Memory B cell (primary cell): ENCODE data around the gene SIGLECL1.

Experiments used
- ATAC-seq: fragments of 150-1000 bp; cut with Tn5 transposase; 2 replicates; pipeline ENCODE4 v1.10.0; 2021; ENCODE audit warnings: low read depth, mild to moderate bottlenecking, moderate library complexity
- DNase-seq, 2 donors: peaks; one replicate each; pipeline ENCODE4 v3.0.0; 2022; ENCODE audit warnings: low spot score in 2 of 2
- H3K27ac Mint-ChIP-seq: one replicate; pipeline ENCODE4 v1.8.0; 2022; ENCODE audit warnings: mild to moderate bottlenecking, moderate library complexity, mixed read lengths
- H3K27me3 Mint-ChIP-seq: one replicate; pipeline ENCODE4 v1.8.0; 2022; ENCODE audit warnings: mixed read lengths
- H3K36me3 Mint-ChIP-seq: one replicate; pipeline ENCODE4 v1.8.0; 2022; ENCODE audit warnings: mild to moderate bottlenecking, mixed read lengths
- H3K4me1 Mint-ChIP-seq: one replicate; pipeline ENCODE4 v1.8.0; 2022; ENCODE audit warnings: mixed read lengths
- H3K4me3 Mint-ChIP-seq: one replicate; pipeline ENCODE4 v1.8.0; 2022; ENCODE audit warnings: mild to moderate bottlenecking, moderate library complexity, mixed read lengths
- H3K9me3 Mint-ChIP-seq: one replicate; pipeline ENCODE4 v1.8.0; 2022; ENCODE audit warnings: mixed read lengths

The SIGLECL1 gene

DNA sequence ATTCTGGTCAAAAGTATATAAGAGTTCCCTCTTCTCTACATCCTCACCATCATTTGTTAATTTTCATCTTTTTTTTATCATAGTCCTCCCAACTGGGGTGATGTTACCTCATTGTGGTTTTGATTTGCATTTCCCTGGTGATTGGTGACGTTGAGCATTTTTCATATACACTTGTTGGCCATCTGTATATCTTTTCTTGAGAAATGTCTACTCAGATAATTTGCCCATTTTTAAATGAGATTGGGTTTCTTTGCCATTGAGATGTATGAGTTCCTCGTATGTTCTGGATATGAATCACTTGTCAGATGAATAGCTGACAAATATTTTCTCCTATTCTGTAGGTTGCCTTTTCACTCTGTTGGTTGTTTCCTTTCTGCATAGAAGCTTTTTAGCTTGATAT lies 23.6 kb upstream of the SIGLECL1 start:
- peaks cover 6% of the 10 kb centered on the region for H3K9me3 Mint-ChIP-seq
- H3K36me3 Mint-ChIP-seq, result no peaks in the 10 kb centered on the region
- ATAC-seq (no peak), DNase-seq (no peak)
- no peaks in the 10 kb centered on the region for H3K4me1 Mint-ChIP-seq
- H3K27me3 Mint-ChIP-seq, result peaks cover 15% of the 10 kb centered on the region
- no peak overlapping the region for H3K27ac Mint-ChIP-seq
- no peak overlapping the region for H3K4me3 Mint-ChIP-seq

DNA sequence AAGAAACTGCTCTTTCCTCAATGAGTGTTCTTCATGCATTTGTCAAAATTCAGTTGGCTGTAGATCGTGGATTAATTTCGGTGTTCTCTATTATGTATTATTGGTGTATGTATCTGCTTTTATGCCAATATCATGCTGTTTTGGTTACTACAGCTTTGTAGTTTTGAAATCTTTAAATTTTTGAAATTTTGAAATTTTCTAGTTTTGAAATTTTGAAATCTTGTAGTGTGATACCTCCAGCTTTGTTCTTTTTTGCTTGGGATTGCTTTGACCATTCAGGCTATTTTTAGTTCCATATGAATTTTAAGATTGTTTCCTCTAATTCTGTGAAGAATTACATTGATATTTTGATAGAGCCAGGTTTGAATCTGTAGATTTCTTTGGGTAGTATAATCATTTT lies 22.9 kb upstream of the SIGLECL1 start:
- no peaks in the 10 kb centered on the region for H3K36me3 Mint-ChIP-seq
- ATAC-seq (no peak), DNase-seq (no peak)
- H3K9me3 Mint-ChIP-seq, result peaks cover 10% of the 10 kb centered on the region
- no peaks in the 10 kb centered on the region for H3K4me1 Mint-ChIP-seq
- peaks cover 15% of the 10 kb centered on the region for H3K27me3 Mint-ChIP-seq
- H3K4me3 Mint-ChIP-seq, result no peak overlapping the region
- H3K27ac Mint-ChIP-seq, result no peak overlapping the region

DNA sequence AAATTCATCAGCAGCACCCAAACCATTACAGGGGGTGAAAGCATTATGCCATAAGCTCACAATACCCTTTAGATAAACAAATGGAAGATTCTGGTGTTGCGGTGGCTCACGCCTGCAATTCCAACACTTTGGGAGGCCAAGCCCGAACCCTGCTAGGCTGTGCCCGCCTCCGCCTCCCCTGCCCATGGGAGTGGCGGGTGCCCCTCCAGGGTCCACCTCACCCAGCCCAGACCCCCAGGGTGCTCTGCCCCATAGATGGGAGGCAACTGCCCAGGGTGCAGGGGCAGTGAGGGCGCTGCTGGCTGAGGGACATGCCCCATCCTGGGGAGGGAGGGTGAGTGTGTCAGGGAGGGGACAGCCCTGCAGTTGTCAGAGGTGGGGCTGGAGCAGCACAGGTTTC lies 10.0 kb upstream of the SIGLECL1 start:
- H3K4me3 Mint-ChIP-seq, result no peak overlapping the region
- no peak for DNase-seq
- H3K4me1 Mint-ChIP-seq, result peaks cover 3% of the 10 kb centered on the region
- no peak overlapping the region for H3K27ac Mint-ChIP-seq
- H3K36me3 Mint-ChIP-seq, result peaks cover 4% of the 10 kb centered on the region
- H3K9me3 Mint-ChIP-seq, result peaks cover 14% of the 10 kb centered on the region
- no peak for ATAC-seq
- H3K27me3 Mint-ChIP-seq, result peaks cover 20% of the 10 kb centered on the region

DNA sequence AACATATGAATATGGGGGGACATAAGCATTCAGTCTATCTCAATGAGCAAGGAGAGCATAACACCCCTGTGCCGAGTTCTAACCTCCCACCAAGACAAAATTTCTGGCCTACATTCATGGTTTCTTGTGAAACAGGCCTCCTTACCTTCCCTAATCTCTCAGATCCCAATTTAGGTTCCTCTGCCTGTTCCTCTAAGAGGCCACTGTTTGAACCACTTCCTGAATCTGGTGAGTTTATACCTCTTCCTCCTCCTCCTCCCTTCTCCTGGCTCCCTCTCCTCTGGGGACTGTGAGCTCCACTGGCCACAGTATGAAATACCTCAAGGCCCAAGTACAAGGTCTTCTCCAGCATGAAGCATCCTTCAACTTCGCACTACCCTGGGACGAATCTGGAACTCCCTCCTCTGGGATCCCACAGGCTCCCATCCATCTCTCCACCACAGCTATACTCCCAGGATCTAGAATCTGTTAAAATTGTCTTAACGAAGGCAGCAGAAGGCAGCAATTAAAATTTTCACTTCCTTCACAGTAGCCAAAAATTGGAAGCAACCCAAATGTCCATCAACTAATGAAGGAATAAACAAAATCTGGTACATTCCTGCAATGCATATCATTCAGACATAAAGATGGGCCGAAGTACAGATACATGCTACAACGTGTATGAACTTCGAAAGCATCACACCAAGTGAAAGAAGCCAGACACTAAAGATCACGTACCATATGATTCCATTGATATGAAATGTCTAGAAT lies 7.8 kb upstream of the SIGLECL1 start:
- peaks cover 20% of the 10 kb centered on the region for H3K27me3 Mint-ChIP-seq
- peaks cover 4% of the 10 kb centered on the region for H3K36me3 Mint-ChIP-seq
- no peak overlapping the region for H3K4me3 Mint-ChIP-seq
- H3K9me3 Mint-ChIP-seq, result peaks cover 14% of the 10 kb centered on the region
- ATAC-seq (no peak), DNase-seq (no peak)
- H3K27ac Mint-ChIP-seq, result no peak overlapping the region
- H3K4me1 Mint-ChIP-seq, result peaks cover 3% of the 10 kb centered on the region

DNA sequence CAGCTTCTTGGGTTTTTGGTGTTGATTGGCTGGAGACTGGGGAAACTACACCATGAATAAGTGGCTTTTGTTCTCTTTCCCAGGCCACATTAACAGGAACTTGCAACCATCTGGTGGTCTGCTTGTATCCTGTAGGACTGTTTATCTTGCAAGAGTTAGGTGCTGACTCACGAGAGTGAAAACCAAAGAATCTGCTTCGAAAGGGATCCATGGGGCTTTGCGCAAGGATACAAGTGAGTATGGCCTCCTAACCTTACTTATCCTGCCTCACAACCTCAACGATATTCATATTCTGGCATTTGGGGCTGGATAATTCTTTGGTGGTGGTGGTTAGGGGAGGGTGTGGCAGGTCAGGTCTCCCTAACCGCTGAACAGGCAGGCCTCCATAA lies 4.7 kb upstream of the SIGLECL1 start:
- DNase-seq (no peak), ATAC-seq (no peak)
- H3K36me3 Mint-ChIP-seq, result peaks cover 4% of the 10 kb centered on the region
- no peak overlapping the region for H3K4me3 Mint-ChIP-seq
- H3K9me3 Mint-ChIP-seq, result peaks cover 15% of the 10 kb centered on the region
- H3K27me3 Mint-ChIP-seq, result peaks cover 20% of the 10 kb centered on the region
- no peak overlapping the region for H3K27ac Mint-ChIP-seq
- H3K4me1 Mint-ChIP-seq, result peaks cover 3% of the 10 kb centered on the region

DNA sequence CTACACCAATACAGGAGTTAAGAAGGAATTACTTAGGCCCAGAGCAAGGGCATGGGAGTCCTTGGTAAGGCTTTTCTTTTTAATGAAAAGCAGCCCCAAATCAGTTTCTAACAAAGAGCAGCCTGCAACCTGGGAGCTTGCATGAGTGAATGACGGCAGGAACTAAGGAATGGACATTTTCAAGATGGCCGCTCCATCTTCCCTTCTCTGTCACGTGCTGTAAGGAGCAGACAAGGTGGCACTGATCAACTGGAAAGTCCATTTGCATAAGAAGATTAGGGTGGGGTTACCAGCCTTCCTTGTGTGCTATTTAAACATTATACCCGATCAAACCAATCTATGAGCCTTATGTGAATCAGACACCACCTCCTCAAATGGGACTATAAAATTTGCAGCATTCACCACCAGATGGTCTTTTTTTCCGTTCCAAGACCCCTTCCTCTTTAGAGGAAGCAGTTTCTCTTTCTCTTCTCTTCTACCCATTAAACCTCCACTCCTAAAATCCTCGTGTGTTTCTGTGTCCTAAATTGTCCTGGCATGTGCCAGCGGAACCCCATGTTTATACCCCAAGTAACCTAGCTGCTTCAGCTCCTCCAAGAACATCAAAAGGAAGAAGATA lies 2.8 kb upstream of the SIGLECL1 start:
- H3K36me3 Mint-ChIP-seq, result peaks cover 2% of the 10 kb centered on the region
- peaks cover 25% of the 10 kb centered on the region for H3K27me3 Mint-ChIP-seq
- no peak for DNase-seq
- peaks cover 14% of the 10 kb centered on the region for H3K9me3 Mint-ChIP-seq
- H3K27ac Mint-ChIP-seq, result no peak overlapping the region
- peaks cover 3% of the 10 kb centered on the region for H3K4me1 Mint-ChIP-seq
- no peak overlapping the region for H3K4me3 Mint-ChIP-seq
- no peak for ATAC-seq

DNA sequence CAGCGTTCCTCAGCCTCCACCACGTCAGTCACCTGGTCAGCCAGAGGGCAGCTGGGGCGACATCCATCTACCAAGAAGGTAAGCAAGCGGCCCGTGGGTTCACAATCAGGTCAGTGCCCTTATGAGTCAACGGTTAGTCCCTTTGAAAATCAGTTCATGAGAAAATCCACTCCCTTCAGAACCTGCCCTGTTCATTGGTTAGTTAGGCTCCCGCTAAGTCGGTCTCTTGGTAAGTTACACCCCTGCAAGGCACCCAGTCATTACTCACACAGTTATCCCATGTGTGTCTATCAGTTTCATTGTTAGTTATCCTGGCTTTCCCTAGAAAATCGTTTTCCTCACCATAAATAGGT lies 564 bp downstream of the SIGLECL1 start:
- Mint-ChIP-seq H3K27ac (no peak overlapping the region), H3K4me1 (no peaks in the 10 kb centered on the region), H3K9me3 (peaks cover 6% of the 10 kb centered on the region), H3K4me3 (no peak overlapping the region), H3K36me3 (no peaks in the 10 kb centered on the region), H3K27me3 (peaks cover 13% of the 10 kb centered on the region)
- DNase-seq (no peak), ATAC-seq (no peak)

DNA sequence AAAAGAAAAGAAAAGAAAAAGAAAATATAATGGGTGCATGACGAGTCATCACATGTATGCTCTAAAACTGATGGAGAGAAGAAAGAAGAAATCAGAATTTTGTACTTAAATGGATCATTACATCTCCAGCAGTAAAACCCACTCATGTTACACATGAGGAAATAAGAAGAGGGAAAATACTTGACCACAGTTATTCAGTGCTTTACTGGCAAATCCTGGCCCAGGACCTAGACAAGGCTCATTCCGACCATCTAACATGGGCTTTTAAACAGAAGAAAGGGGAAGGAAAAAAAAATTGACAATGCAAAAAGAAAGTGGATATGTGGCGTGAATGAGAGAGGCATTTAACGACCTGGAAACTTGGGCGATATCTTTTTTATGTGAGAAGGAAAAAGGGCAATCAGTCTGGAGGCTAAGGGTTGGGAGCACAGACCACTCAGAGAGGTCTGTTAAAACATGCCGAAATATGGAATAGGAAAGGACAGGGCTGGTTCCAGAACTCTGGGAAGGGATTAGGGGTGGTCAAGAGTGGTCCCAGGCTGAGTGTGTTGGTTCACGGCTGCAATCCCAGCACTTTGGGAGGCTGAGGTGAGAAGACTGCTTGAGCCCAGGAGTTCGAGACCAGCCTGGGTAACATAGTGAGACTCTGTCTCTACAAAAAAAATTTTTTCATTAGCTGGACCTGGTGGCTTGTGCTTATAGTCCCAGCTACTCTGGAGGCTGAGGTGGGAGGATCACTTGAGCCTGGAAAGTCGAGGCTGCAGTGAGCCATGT lies 1.6 kb downstream of the SIGLECL1 start:
- no peak for ATAC-seq
- Mint-ChIP-seq H3K4me1 (no peaks in the 10 kb centered on the region), H3K27ac (no peak overlapping the region), H3K27me3 (peaks cover 16% of the 10 kb centered on the region), H3K36me3 (no peaks in the 10 kb centered on the region), H3K9me3 (peaks cover 6% of the 10 kb centered on the region), H3K4me3 (no peak overlapping the region)
- DNase-seq, result no peak

DNA sequence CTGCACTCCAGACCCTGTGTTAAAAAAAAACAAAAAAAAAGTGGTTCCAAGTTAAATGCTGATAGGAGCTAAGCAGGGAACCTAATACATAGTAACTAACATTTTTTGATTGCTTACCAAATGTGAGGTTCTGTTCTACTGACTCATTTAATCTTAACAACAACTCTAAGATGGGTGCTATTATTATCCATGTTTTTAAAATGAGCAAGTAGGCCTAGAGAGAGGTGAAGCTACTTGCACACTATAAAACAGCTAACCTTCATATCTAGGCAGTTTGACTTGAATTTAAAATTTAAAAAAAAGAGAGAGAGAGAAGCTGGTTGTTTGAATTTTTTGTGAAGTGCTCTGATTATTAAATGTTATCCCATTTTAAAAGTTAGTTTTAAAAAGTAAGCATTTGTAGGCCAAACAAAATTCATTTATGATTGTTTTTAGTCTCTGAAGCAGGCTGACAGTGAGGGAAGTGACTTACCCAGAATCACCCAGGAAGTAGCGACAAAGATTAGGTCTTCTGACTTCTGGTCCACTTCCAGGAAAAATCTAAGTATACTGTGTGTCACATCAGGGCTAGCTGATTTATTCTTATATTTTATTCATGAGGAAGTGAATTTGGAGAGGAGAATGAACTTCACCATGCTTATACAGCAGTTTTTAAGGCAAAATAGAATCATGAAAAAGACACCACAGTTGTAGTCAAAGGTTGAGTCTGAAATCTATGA lies 2.4 kb downstream of the SIGLECL1 start:
- Mint-ChIP-seq H3K9me3 (peaks cover 6% of the 10 kb centered on the region), H3K36me3 (no peaks in the 10 kb centered on the region), H3K27ac (no peak overlapping the region), H3K4me1 (no peaks in the 10 kb centered on the region), H3K27me3 (peaks cover 16% of the 10 kb centered on the region), H3K4me3 (no peak overlapping the region)
- no peak for DNase-seq
- no peak for ATAC-seq

DNA sequence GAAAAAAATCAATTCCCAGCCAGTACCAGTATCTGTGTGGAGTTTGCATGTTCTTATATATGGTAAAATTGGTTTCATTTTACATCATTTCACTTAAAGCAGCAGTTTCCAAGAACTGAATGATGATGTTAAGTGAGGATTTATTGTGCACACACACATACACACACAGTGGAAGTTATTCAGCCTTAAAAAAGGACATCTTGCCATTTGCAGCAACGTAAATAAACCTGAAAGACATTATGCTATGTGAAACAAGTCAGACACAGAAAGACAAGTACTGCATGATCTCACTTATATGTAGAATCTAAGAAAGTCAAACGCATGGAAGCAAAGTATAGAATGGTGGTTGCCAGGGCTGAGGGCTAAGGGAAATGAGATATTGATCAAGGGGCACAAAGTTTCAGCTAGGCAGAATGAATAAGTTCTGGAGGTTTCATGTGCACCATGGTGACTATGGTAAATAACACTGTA lies 5.3 kb downstream of the SIGLECL1 start:
- no peak for DNase-seq

DNA sequence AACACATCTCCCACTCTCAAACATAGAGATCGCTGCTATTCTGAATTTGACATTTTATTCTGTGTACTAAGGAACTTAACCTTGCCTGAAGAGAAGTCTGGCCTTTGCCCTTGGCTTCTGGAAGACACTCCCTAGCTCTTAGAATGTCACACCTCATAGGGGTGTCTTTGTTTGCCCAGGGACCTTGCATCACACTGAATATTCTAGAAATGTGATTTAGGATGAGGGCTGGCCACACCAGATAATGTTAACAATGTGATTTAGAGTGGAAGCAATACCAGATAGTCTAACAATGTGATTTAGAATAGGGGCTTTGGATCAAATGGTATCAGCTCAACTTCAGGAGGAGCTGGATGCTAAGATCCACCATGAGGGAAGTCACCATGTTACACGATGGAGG lies 6.6 kb downstream of the SIGLECL1 start:
- ATAC-seq (no peak), DNase-seq (no peak)
- no peak overlapping the region for H3K4me3 Mint-ChIP-seq
- peaks cover 4% of the 10 kb centered on the region for H3K4me1 Mint-ChIP-seq
- H3K27me3 Mint-ChIP-seq, result peaks cover 6% of the 10 kb centered on the region
- H3K36me3 Mint-ChIP-seq, result no peaks in the 10 kb centered on the region
- peaks cover 1% of the 10 kb centered on the region for H3K9me3 Mint-ChIP-seq
- H3K27ac Mint-ChIP-seq, result no peak overlapping the region

More for the DNA sequence above, 5.3 kb downstream of the SIGLECL1 start:
- peaks cover 4% of the 10 kb centered on the region for H3K9me3 Mint-ChIP-seq
- H3K27me3 Mint-ChIP-seq, result peaks cover 11% of the 10 kb centered on the region
- H3K4me3 Mint-ChIP-seq, result no peak overlapping the region
- peaks cover 4% of the 10 kb centered on the region for H3K4me1 Mint-ChIP-seq
- ATAC-seq, result no peak
- no peaks in the 10 kb centered on the region for H3K36me3 Mint-ChIP-seq
- H3K27ac Mint-ChIP-seq, result no peak overlapping the region

DNA sequence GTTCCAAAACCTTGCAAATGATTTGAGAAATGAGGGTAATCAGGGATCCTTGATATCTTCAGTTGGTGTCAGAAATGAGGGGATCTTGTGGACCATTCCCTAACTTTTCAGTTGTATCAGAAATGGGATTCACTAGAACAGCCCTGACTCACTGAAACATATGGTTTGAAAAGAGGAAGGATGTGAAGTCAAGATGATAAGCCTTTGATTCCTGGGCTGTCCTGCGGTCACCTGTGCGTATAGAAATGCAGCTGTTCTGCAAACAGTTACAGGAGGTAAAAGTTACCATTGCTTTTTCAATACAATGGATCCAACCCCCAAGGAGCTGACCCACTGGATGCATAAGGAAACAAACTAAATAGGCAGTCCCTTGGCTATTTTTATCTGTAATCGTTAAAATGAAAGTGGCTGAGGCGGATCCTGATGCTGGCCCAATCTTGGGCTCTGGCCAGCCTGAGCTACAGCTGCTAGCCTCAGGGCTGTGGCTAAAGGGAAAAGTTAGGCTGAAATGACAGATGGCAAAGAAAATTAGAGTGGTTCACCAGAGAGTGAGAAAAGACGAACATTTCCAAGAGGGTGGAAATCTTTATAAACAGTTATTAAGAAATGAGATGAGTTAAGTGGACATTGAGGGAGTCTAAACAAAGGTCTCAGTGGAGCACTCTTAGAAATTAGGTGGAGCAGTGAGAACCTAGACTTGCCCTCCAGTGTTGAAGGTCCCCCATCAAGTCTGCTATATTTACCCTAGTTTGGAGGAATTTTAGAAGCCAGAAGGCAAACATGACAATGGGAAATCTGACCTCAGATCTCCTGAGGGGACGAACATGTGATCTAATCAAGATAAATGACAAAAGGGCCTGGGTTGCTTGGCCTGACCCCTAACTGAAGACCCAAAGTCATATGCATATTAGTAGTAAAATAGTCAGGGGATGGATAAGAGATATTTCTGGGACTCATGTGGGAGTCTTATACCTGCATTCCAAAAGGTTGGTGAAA lies 7.6 kb downstream of the SIGLECL1 start:
- H3K4me3 Mint-ChIP-seq, result no peak overlapping the region
- DNase-seq (no peak), ATAC-seq (no peak)
- no peaks in the 10 kb centered on the region for H3K36me3 Mint-ChIP-seq
- H3K27ac Mint-ChIP-seq, result no peak overlapping the region
- peaks cover 4% of the 10 kb centered on the region for H3K4me1 Mint-ChIP-seq
- no peaks in the 10 kb centered on the region for H3K9me3 Mint-ChIP-seq
- peaks cover 4% of the 10 kb centered on the region for H3K27me3 Mint-ChIP-seq
